DMS 273 (cell line): ENCODE results near the gene GNG2.

Source experiments
- DNase-seq: peaks from one replicate; lab custom pipeline; 2025; ENCODE audit not compliant: unreplicated experiment; lab: John Stamatoyannopoulos, UW

GNG2 gene

GRCh38 chr14:52015411-52016030, 155.1 kb downstream of the GNG2 start:
- DNase-seq, result peak; percentile 61

- DNase-seq, result no peak
These were observed 157.8 kb downstream of the GNG2 start for GRCh38 chr14:52018252-52018651.

GRCh38 chr14:52018970-52019369, 158.6 kb downstream of the GNG2 start:
- no peak for DNase-seq
